Caco-2 (cell line): ENCODE data around the gene RAD51B. TPM values are rescaled to one million over a fixed set of nuclear protein-coding genes. Genes with fewer than 3 reads are reported as not detected.

Experiments
- BruUV-seq: library from RNA; stranded (reverse); fragments of 400-500 nt; replicated peaks from 2 replicates; lab custom pipeline; 2021; lab: Mats Ljungman, UMichigan
- CTCF ChIA-PET: fragments of 300-600 bp; sonication (Branson Sonifier 250); formaldehyde crosslinking; loops from one replicate; lab custom pipeline; 2022; ENCODE audit warnings: antibody characterized with exemption; lab: Charles Lee
- POLR2A ChIA-PET: fragments of 300-600 bp; sonication (Branson Sonifier 250); formaldehyde crosslinking; loops from one replicate; lab custom pipeline; 2022; ENCODE audit warnings: antibody characterized with exemption; lab: Charles Lee
- DNase-seq, 2 experiments: peaks; one replicate each; pipeline versions ENCODE4 v3.0.0 to v3.0.0-alpha.2; 2020 to 2022
- H3K27me3 ChIP-seq: replicated peaks from 2 replicates; pipeline ENCODE4 v1.6.0; 2011; ENCODE audit warnings: low read length; ENCODE audit not compliant: control insufficient read depth, insufficient read depth
- H3K36me3 ChIP-seq: 2 replicates; pipeline ENCODE4 v1.5.1; 2011; ENCODE audit warnings: low read length; ENCODE audit not compliant: control insufficient read depth, insufficient read depth
- H3K4me1 ChIP-seq: fragments of 250-450 bp; sonication (Bioruptor Pico); 2 replicates; pipeline ENCODE4 v1.5.1; 2020; ENCODE audit warnings: mild to moderate bottlenecking
- H3K4me3 ChIP-seq: 2 replicates; pipeline ENCODE4 v1.5.1; 2011; ENCODE audit warnings: low read depth, mild to moderate bottlenecking, control low read depth, low read length
- H3K9me3 ChIP-seq: fragments of 250-450 bp; sonication (Bioruptor Pico); 2 replicates; pipeline ENCODE4 v1.5.1; 2020; ENCODE audit warnings: mild to moderate bottlenecking, moderate library complexity
- H3K27ac Mint-ChIP-seq: one replicate; pipeline ENCODE4 v1.8.0; 2022; ENCODE audit warnings: mixed read lengths; ENCODE audit not compliant: unreplicated experiment
- H3K27me3 Mint-ChIP-seq: one replicate; pipeline ENCODE4 v1.8.0; 2022; ENCODE audit warnings: mixed read lengths; ENCODE audit not compliant: insufficient read depth, unreplicated experiment
- H3K36me3 Mint-ChIP-seq: one replicate; pipeline ENCODE4 v1.8.0; 2022; ENCODE audit warnings: mild to moderate bottlenecking, mixed read lengths; ENCODE audit not compliant: insufficient read depth, unreplicated experiment
- H3K4me1 Mint-ChIP-seq: one replicate; pipeline ENCODE4 v1.8.0; 2022; ENCODE audit warnings: low read depth, mixed read lengths; ENCODE audit not compliant: unreplicated experiment
- H3K4me3 Mint-ChIP-seq: one replicate; pipeline ENCODE4 v1.8.0; 2022; ENCODE audit warnings: mild to moderate bottlenecking, moderate library complexity, mixed read lengths; ENCODE audit not compliant: unreplicated experiment
- H3K9me3 Mint-ChIP-seq: one replicate; pipeline ENCODE4 v1.8.0; 2022; ENCODE audit warnings: mixed read lengths; ENCODE audit not compliant: unreplicated experiment
- intact Hi-C: fragments of 100-400 bp; cut with micrococcal nuclease; formaldehyde crosslinking; loops from one replicate; pipeline ENCODE4 v1.10.0; 2022; ENCODE audit not compliant: unreplicated experiment
- total RNA-seq: library from RNA; stranded (reverse); gene quantifications from 2 replicates; pipeline ENCODE4 v1.2.3, GENCODE V29; 2022
- TF ChIP-seq, protein P1 (sequence below), 2 experiments: fragments of 200-600 bp in 1 of 2; IDR thresholded peaks; 1 replicate in 1 of 2; 2 replicates in 1 of 2; pipeline versions ENCODE4 v1.5.1 to v1.8.0; 2011 to 2022; ENCODE audit warnings: antibody characterized with exemption in 1 of 2, control low read depth in 1 of 2, inconsistent platforms in 1 of 2, low read depth in 1 of 2, low read length in 1 of 2, mild to moderate bottlenecking in 1 of 2, moderate library complexity in 1 of 2; ENCODE audit not compliant: insufficient read depth in 1 of 2, severe bottlenecking in 1 of 2, unreplicated experiment in 1 of 2

The RAD51B gene
- total RNA-seq, 1 experiment from 2014 or later = 16.7 TPM

DNA sequence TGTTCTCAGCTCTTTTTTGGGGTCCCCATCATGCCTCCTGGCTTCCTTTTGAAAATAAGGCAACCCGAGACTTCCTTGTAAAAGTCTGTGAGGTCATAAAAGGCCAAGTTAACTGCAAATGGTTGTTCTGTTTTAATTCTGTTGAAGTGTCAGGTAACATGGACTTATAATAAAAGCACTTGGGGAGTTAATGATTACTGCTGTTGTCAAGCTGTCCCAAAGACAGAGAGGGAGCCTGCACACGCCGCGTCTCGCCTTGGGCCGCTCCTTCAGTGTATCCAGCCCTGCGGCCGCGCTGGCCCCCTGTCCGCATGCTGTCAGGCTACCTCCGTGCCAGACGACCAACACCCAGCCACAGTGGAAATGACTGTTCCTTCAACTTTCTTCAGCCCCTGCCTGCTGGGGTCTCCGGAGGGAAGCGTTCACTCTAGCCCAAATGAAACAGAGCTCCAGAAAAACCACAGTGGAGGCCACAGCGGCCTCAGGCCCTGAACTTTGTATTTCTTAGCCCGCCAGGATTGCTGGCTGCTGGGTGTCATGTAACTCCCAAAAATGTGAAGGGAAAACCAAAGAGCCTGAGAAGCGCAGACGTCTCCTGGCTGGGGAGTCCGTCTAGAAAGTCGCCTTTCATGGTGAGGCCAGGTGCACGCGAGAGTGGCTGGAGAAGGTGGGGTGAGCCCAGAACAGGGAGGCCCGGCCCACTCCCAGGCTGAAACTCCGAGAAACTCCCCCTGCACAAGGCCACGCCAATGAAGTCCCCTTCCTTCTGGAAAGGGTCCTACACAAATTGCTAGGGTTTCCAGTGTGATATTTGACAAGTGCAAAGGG, 784.2 kb downstream of the RAD51B start:
- H3K9me3 Mint-ChIP-seq = peaks cover 14% of the 10 kb centered on the region
- CTCF ChIA-PET = no interaction called here

DNA sequence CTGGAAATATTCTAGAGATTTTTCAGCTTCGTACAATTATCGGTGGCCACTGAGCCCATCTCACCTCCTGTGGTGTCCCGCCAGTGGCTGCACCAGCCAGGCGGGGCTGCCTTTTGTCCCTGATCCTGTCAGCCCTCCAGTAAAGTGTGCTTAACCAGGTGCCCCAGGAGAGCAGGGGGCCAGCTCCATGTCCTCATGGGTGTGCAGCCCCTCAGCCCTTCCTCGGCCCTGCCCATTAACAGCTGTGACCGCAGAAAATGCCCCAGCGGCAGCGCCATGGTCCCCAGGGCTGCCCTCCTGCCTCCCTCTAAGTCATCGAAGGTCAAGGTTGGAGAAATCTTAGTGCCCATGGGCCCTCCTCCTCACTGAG, 784.8 kb downstream of the RAD51B start:
- no peak overlapping the region for H3K27ac Mint-ChIP-seq
- H3K4me3 Mint-ChIP-seq = no peak overlapping the region
- TF ChIP-seq, protein P1, sequence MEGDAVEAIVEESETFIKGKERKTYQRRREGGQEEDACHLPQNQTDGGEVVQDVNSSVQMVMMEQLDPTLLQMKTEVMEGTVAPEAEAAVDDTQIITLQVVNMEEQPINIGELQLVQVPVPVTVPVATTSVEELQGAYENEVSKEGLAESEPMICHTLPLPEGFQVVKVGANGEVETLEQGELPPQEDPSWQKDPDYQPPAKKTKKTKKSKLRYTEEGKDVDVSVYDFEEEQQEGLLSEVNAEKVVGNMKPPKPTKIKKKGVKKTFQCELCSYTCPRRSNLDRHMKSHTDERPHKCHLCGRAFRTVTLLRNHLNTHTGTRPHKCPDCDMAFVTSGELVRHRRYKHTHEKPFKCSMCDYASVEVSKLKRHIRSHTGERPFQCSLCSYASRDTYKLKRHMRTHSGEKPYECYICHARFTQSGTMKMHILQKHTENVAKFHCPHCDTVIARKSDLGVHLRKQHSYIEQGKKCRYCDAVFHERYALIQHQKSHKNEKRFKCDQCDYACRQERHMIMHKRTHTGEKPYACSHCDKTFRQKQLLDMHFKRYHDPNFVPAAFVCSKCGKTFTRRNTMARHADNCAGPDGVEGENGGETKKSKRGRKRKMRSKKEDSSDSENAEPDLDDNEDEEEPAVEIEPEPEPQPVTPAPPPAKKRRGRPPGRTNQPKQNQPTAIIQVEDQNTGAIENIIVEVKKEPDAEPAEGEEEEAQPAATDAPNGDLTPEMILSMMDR (IDR thresholded peaks at IDR 0.05; ENCODE audit: insufficient read depth in 1 of 2, low read depth in 1 of 2, low read length in 1 of 2, severe bottlenecking in 1 of 2, unreplicated experiment in 1 of 2) = no peak
- ChIA-PET CTCF (no interaction called here), POLR2A (interaction anchor here (0.6 kb wide), 1 partner anchor 28 kb away, joined by 5 read pairs; no protein-coding TSS in a partner anchor)
- Histone ChIP-seq H3K4me1 (peaks cover 31% of the 10 kb centered on the region), H3K9me3 (peaks cover 3% of the 10 kb centered on the region; the same call in 1 of the 2 replicates), H3K27me3 (no peaks in the 10 kb centered on the region), H3K4me3 (no peak overlapping the region), H3K36me3 (no peaks in the 10 kb centered on the region)
- peaks cover 14% of the 10 kb centered on the region for H3K4me1 Mint-ChIP-seq
- no peaks in the 10 kb centered on the region for H3K27me3 Mint-ChIP-seq
- H3K9me3 Mint-ChIP-seq = peaks cover 14% of the 10 kb centered on the region
- H3K36me3 Mint-ChIP-seq = peaks cover 5% of the 10 kb centered on the region
- no TSS peak for BruUV-seq
- intact Hi-C loops = no loop called here
- DNase-seq = no peak

More for the DNA sequence above, 784.2 kb downstream of the RAD51B start:
- Mint-ChIP-seq H3K4me3 (no peak overlapping the region), H3K36me3 (peaks cover 5% of the 10 kb centered on the region), H3K27me3 (no peaks in the 10 kb centered on the region), H3K4me1 (peaks cover 20% of the 10 kb centered on the region), H3K27ac (peak overlapping the region; percentile 24)
- intact Hi-C loops = no loop called here
- POLR2A ChIA-PET = no interaction called here
- H3K9me3 ChIP-seq = peaks cover 3% of the 10 kb centered on the region; the same call in 1 of the 2 replicates
- no peaks in the 10 kb centered on the region for H3K36me3 ChIP-seq
- BruUV-seq = no TSS peak
- H3K4me1 ChIP-seq = peaks cover 37% of the 10 kb centered on the region
- TF ChIP-seq, protein P1 (IDR thresholded peaks at IDR 0.05; ENCODE audit: insufficient read depth in 1 of 2, low read depth in 1 of 2, low read length in 1 of 2, severe bottlenecking in 1 of 2, unreplicated experiment in 1 of 2) = no peak
- no peak overlapping the region for H3K4me3 ChIP-seq
- DNase-seq = no peak
- no peaks in the 10 kb centered on the region for H3K27me3 ChIP-seq

DNA sequence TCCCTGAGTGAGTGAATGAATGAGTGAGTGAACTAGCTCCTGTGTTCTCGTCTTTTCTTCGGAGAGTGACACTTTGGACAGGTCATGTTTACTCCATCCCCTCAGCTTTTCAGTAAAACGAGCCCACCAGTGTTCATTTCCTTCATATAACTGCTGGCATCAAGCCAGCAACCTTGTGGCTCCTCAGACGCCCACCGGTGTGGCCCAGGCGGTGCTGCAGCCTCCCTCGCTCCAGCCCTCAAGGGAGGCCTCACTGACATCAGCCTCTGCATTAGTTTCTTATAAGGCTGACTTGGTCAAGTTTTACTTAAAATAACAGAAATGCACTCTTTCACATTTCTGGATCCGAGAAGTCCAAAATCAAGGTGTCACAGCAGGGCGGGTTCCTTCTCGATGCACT, 785.2 kb downstream of the RAD51B start:
- ChIA-PET POLR2A (interaction anchor here (0.6 kb wide), 1 partner anchor 28 kb away, joined by 5 read pairs; no protein-coding TSS in a partner anchor), CTCF (no interaction called here)
- Mint-ChIP-seq H3K4me1 (peaks cover 13% of the 10 kb centered on the region), H3K4me3 (no peak overlapping the region), H3K36me3 (peaks cover 5% of the 10 kb centered on the region), H3K9me3 (peaks cover 14% of the 10 kb centered on the region), H3K27me3 (no peaks in the 10 kb centered on the region), H3K27ac (no peak overlapping the region)
- TF ChIP-seq, protein P1 (IDR thresholded peaks at IDR 0.05; ENCODE audit: insufficient read depth in 1 of 2, low read depth in 1 of 2, low read length in 1 of 2, severe bottlenecking in 1 of 2, unreplicated experiment in 1 of 2) = no peak
- Histone ChIP-seq H3K4me3 (no peak overlapping the region), H3K4me1 (peaks cover 27% of the 10 kb centered on the region), H3K36me3 (no peaks in the 10 kb centered on the region), H3K27me3 (no peaks in the 10 kb centered on the region), H3K9me3 (peaks cover 3% of the 10 kb centered on the region; the same call in 1 of the 2 replicates)
- DNase-seq = no peak
- intact Hi-C loops = no loop called here
- no TSS peak for BruUV-seq
